Prostate gland (tissue), 2 donors: ENCODE results near the gene TAS2R40.

Source experiments
- CTCF ChIP-seq, 4 experiments: fragments of 200-600 bp in 2 of 4; fragments of 450-650 bp in 2 of 4; sonication (generic) in 2 of 4; IDR thresholded peaks; 1 replicate in 3 of 4; 2 replicates in 1 of 4; pipeline ENCODE4 v1.5.1; 2016 to 2019; ENCODE audit warnings: antibody characterized with exemption in 4 of 4, mild to moderate bottlenecking in 2 of 4, moderate library complexity in 2 of 4
- POLR2A ChIP-seq: fragments of 450-650 bp; IDR thresholded peaks from one replicate; pipeline ENCODE4 v1.6.1; 2016; ENCODE audit warnings: antibody characterized with exemption, mild to moderate bottlenecking

- no peak for TF ChIP-seq CTCF (IDR thresholded peaks at IDR 0.05)
- TF ChIP-seq POLR2A: no peak
Observed at GRCh38 chr7:143222782-143223181, 945 bp downstream of the TAS2R40 start.
